ENCODE results near the gene BANP.
"Not testable (repeated sequence)": the region's sequence is repeated elsewhere in the genome, so short reads cannot be mapped to it uniquely, and the experiment has no call there.

BANP gene

GRCh38 chr16:88069397-88070168 lies 118.3 kb downstream of the BANP start:
- DNase-seq, result no peak

DNA sequence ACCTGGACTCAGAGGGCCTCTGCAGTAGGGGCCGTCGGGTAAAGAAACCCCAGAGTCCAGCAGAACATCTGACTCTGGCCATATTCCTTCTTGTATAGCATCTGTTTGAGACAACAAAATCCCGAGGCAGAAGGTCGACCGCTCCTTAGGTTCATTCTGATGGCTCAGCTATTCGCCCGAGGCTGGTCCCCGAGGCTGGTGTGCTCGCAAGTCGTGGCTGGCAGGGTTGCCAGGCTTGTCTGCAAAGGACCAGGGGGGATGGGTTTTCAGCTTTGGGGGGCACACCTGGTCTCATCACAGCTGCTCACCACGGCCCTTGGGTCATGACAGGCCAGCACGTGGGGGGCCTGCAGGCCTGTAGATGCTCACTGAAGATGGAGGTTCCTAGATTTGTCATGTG lies 119.1 kb downstream of the BANP start:
- no peak for DNase-seq

DNA sequence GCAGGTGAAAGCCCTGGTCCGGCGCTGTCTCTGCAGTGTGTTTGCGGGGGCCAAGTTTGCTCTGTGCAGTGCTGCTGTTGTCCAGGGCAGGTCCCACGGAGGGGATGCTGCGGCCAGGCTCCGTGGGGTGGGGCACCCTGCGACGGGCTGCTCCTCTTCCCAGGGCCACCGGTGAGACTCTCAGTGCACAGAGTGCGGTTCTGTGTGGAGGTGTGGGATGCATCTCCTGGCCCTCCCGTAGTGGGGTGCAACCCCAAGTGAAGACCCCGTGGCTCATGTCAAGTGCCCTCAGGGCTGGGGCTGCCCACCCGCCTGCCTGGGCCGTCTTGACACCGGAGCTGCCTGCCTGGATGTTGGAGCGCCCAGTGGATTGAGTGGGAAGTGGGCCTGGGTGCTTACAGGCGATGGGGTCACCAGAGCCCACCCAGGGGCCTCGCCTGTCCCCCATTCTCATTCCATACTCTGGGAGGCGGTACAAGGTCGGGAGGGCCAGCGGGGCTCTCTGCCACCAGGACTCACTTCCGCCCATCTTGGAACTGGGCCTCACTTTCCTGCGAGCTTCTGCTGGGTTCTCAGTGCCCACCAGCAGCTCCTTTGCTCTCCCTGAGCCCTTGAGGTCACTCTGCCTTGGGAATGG lies 119.9 kb downstream of the BANP start:
- no peak for DNase-seq

DNA sequence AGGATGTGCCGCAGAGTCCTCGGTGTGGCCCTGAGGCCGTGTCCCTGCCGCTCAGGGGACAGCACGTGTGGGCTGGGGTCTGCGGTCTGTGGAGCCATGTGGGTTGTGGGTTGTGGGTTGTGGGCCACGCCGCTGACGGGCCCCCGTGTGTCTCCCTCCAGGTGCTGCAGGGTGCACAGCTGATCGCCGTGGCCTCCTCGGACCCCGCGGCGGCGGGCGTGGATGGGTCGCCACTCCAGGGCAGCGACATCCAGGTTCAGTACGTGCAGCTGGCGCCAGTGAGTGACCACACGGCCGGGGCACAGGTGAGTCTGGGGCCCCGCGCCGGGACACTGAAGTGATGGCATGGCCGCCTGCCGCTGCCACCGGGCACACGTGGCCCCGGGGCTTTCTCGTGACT lies 120.7 kb downstream of the BANP start:
- DNase-seq, result no peak

DNA sequence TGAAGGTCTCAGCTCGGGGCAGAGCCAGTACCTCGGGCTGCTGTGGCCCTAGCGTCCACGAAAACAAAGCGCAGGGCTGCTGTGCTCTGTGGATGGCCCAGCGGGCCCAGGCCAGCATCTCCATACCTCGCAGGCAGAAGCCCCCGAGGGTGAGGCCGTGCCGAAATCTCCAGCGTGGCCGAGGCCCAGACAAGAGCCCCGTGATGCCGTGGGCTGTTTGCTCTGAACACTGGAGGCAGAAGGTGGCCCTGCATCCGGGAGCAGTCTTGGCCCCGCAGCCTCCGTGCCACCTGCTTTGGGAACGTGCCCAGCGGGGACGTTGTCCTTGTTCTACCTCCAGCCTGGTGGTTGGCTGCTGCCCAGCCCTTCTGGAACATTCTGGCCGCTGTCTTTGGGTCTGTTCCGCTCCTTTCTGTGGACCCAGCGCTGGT lies 121.4 kb downstream of the BANP start:
- DNase-seq, result no peak

DNA sequence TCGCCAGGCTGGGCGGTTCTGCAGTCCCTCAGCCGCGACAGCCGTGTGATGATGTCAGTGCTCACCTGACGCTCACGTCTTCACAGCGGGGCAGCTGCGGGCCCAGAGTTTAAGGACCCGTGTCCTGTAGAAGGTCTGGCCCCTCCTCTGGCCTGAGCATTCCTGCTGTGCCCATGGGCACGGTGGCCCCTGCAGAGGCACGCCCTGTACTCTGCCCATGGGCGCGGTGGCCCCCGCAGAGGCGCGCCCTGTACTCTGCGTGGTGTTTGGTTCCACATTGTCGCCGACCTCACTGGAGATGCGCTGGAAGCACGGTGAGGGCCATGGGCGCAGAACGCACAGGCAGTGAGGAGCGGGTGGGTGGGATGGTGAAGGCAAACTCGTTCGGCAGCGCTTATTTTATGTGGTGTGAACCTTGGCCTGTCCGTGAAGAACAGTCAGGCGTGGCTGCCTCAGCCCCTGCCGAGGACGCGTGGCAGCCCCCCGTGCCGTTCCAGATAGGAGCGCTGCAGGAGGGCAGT lies 122.0 kb downstream of the BANP start:
- no peak for DNase-seq

DNA sequence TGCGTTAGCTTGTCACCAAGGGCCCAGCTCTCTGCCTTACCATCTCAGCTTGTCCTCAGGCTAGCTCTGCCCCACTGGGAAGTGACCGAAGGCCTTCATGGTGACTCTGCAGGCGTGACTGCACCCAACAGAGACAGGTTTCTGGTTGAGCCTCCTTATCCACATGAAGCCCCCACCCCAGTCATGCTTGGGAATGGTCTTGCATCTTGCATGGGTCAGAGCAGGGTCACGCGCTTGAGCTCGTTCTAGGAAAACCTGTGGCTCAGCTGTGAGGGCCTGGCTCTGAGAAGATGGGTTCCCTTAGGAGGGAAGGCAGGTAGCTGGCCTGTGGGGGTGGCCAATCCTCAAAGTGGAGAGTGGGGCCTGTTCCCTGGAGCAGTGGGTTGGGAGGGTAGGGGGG lies 122.8 kb downstream of the BANP start:
- DNase-seq, result no peak

DNA sequence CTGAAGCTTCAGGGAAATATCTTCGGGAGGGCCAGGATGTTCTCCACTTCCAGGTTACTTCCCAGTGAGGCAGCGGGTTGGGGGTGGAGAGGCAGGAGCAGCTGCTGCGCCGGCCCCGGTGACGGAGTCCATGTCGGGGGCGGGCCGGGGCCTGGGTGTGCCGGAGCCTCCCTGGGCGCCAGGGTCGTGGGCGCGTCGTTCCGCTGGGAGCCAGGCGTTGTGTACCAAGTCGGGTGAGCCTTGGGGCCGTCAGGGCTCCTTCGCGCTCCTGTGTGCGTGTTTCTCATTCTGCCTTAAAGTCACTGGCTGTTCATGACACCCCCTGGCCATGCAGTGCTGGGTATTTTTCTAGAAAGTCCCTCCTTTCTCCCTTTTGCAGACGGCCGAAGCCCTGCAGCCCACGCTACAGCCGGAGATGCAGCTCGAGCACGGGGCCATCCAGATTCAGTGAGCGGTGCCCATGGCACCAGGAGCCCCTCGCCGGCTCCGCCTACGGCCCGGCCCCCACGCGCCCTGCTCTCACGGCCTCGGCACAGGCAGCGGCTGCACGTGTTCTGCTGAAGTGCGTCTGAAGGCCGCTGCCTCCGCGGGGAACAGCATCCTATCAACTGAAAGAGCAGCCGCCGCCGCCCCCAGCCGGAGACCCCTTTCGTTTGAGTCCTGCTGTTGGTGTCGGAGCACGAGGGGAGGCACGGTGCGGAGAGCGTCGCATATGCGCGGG lies 125.1 kb downstream of the BANP start:
- DNase-seq, result no peak

GRCh38 chr16:88076932-88077320 lies 125.7 kb downstream of the BANP start:
- DNase-seq, result not testable (repeated sequence)

DNA sequence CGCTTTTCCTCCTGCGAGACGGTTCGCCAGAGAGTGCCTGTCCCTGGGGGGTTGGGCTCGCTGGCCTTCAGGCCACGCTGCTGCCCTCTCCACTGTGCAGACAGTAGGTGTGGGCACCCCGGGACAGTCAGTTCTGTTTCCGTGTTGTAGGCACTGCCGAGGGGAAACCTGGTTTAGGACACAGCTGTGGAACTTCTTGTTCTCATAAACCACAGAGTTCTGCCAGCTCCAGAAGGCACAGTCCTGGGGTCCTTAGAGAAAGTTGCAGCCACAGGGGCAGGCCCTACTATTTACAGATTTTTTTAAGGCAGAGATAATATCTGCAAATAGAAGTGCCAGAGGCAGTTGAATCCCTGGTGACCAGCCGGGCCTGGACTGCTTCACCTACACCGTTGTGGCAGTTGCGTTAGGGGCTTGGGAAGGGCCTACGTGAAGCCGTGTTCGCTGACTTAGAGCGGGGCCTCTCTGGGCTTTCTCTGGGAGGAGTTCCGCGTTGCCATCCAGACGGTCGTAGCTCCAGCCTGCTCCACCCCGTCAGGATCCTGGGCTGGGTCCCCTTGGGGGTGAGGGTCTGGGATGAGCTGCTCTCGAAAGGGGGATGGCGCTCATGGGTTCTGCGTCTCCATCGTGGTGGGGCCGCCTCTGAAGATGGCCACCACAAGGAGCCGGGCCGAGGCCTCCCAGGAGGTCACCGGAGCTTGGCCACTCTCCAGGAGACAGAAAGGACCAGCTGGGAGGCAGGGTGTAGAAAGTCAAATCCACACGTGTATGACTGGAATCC lies 126.3 kb downstream of the BANP start:
- no peak for DNase-seq

DNA sequence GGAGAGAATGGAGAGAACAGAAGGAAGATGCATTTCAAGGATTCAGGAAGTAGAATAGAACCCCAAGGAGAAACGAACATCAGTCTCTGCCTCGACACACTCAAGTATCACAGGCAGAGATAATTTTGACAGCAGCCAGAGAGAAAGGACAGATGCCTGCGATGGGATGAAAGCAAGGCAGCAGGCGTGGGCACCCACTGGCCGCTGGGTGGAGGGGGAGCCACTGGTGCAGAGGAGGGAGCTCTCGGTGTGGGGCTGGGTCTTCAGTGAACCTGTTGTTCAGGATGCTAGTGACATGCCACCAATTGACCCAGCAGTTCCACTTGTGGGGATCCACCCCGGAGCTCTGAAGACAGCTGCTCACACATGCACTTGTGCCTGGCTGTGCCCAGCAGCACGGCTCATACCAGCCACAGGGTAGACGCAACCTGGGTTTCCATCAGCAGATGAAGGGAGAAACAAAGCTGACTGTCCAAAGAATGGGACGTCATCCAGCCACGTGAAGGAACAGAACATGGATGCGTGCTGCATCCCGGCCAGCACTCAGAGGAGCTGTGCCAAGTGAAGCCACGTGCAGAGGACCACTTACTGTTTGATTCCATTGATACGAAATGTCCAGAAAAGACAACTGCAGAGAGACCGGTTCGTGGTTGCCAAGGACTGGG lies 127.0 kb downstream of the BANP start:
- no peak for DNase-seq

DNA sequence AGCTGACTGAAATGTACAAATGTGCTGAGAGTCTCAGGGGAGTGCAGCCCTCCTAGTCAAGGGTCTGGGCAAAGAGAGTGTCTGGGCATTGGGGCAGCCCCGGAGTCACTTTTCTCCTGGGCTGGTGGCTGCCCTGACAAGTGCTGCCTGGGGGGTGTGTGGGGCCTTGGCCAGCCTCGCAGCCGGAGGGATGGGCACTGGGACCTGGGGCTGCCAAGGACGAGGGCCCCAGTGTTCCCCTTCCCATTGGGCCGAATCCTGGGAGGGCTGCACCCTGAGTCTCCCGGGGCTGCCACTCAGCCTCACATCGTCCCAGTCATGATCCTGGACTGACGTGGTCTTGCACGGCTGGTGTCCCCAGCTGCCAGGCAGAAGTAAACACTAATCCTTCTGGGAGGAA lies 132.3 kb downstream of the BANP start:
- DNase-seq, result no peak

DNA sequence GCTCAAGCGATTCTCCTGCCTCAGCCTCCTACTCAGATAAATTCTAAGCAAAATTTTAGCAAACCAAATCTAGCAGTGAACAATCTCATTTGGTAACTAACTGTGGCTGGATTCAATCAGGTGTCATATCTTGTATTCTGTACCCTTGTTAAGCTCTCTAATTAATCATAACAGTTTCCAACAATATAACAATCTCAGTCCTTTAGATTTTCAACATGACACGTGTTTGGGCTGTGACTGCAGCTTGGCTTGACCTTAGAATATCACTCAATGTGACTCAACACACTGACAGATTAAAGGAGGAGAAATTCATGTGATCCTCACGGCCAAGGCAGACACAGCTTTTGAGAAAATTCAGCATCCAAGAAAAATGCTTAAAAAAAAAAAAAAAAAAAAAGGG lies 133.6 kb downstream of the BANP start:
- DNase-seq, result no peak

DNA sequence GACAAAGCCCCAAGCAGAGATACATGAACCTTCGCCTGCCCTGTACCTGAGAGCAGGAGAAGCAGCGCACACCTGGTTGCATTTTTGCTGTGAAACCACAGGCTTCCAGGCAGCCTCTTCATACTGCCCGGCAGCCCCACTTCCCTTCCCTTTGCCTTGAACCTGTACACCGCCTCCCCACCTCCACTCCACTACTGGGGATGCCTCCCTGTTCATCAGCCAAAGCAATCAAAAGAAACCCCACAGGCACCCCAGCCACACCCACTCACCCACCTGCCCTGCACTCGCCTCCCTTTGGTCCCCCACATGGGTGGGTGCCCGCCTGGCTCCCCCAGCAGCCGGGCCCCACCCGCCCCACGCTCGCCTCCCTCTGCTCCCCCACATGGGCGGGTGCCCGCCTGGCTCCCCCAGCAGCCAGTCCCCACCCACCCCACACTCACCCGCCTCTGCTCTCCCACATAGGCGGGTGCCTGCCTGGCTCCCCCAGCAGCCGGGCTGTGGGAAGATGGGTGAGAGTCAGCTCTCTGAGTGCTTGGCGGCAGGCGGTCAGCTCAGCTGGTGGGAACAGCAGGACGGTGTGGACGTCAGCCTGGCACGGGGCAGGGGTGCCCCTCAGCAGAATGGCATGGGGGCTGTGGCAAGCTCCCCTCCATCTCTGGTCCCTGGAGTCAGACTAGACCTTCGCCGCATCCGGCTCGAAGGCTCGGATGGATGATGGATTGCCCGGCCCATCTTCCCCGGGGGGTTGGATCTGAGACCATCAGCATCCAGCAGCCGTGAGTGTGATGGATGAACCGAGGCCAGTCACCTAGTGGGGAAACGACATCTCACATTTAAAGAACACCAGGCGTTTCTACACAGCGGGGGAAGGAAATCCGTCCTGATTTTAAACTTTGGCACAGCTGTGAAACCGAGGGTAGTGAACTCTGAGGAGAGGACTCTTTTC lies 135.6 kb downstream of the BANP start:
- no peak for DNase-seq

DNA sequence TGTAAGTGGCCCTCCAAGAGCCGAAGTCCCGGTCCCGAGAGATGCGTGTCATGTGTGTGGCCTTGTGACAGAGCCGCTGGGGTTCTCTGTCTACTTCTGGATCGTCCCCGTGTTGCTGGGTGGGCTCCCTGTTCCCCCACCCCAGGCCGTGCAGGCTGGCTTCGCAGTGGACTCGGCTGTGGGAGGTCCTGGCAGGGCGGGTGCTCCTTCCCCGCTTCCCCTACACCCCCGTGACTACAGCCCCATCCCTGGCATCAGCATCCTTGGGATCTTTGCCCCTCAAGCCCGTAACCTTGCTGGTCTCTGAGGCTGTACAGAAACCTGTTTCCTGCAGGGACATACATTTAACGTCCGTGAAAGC lies 136.3 kb downstream of the BANP start:
- DNase-seq, result no peak

GRCh38 chr16:88088161-88088581 lies 136.9 kb downstream of the BANP start:
- DNase-seq, result no peak

- not testable (repeated sequence) for DNase-seq
Measured at GRCh38 chr16:88088611-88089010, 137.4 kb downstream of the BANP start.

DNA sequence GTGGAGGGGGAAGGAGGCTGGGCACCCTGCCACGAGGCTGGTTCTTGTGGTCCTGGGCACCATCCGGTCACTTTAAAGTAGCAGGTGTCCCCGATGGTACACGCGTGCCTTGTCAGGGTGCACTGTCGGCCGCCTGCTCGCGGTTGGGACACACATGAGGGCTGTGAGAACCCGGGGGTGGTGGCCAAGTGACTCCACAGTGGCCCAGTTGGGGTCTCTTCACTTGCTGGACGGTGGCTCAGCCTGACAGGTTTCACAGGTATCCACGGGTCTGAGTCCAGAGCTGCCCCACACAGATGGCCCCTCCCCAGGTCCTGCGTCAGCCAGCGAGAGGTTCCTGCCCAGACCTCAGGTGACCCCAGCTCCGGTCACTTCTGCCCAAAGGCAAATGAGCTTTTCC lies 137.8 kb downstream of the BANP start:
- DNase-seq, result not testable (repeated sequence)

- DNase-seq, result not testable (repeated sequence)
Measured at GRCh38 chr16:88089632-88090376, 138.6 kb downstream of the BANP start.

GRCh38 chr16:88090377-88091175 lies 139.3 kb downstream of the BANP start:
- DNase-seq, result not testable (repeated sequence)

All from activated CD4-positive, alpha-beta T cell treated with anti-CD3 and anti-CD28 coated beads, Interleukin-2, Interleukin-6, amounts not matched to agents 100 ng/mL and 50 ng/mL, durations not matched to agents 16 hours and 8 hours (primary cell).